GM23338 (cell line): ENCODE results near the gene MT1H. TPM values are rescaled to one million over a fixed set of nuclear protein-coding genes. Genes with fewer than 3 reads are reported as not detected.

Experiments
- ATAC-seq: fragments of 200-7000 bp; cut with Tn5 transposase; 3 replicates; pipeline ENCODE4 v1.9.1; 2020
- DNase-seq: peaks from one replicate; pipeline ENCODE4 v3.0.0-alpha.2; 2015; ENCODE audit warnings: low spot score
- H2AFZ ChIP-seq: fragments of 200-600 bp; sonication (generic); 2 replicates; pipeline ENCODE4 v1.8.0; 2016; ENCODE audit warnings: antibody characterized with exemption, mild to moderate bottlenecking, moderate library complexity
- H3F3A ChIP-seq: fragments of 200-600 bp; sonication (generic); replicated peaks from 2 replicates; pipeline ENCODE4 v1.8.0; 2017; ENCODE audit warnings: antibody characterized with exemption, mixed run types, low read depth
- H3K27ac ChIP-seq: fragments of 200-600 bp; sonication (generic); 2 replicates; pipeline ENCODE4 v1.6.1; 2016; ENCODE audit warnings: low read depth
- H3K27me3 ChIP-seq: fragments of 200-600 bp; sonication (generic); 2 replicates; pipeline ENCODE4 v1.8.0; 2016; ENCODE audit warnings: mild to moderate bottlenecking, mixed run types, moderate library complexity; ENCODE audit not compliant: insufficient read depth
- H3K36me3 ChIP-seq: fragments of 200-600 bp; sonication (generic); 2 replicates; pipeline ENCODE4 v1.8.0; 2016; ENCODE audit warnings: mild to moderate bottlenecking; ENCODE audit not compliant: insufficient read depth
- H3K4me1 ChIP-seq: fragments of 200-600 bp; sonication (generic); 2 replicates; pipeline ENCODE4 v1.8.0; 2016; ENCODE audit warnings: mild to moderate bottlenecking, moderate library complexity; ENCODE audit not compliant: insufficient read depth
- H3K4me2 ChIP-seq: fragments of 200-600 bp; sonication (generic); 2 replicates; pipeline ENCODE4 v1.7.1; 2017; ENCODE audit warnings: mixed run types
- H3K4me3 ChIP-seq: fragments of 200-600 bp; sonication (generic); 2 replicates; pipeline ENCODE4 v1.6.1; 2016; ENCODE audit warnings: mixed run types
- H3K79me2 ChIP-seq: fragments of 200-600 bp; sonication (generic); replicated peaks from 2 replicates; pipeline ENCODE4 v1.8.0; 2017; ENCODE audit warnings: mild to moderate bottlenecking; ENCODE audit not compliant: insufficient read depth
- H3K9me2 ChIP-seq: fragments of 200-600 bp; sonication (generic); 2 replicates; pipeline ENCODE4 v1.8.0; 2017; ENCODE audit not compliant: insufficient read depth
- H4K20me1 ChIP-seq: fragments of 200-600 bp; sonication (generic); replicated peaks from 2 replicates; pipeline ENCODE4 v1.8.0; 2017; ENCODE audit warnings: mild to moderate bottlenecking; ENCODE audit not compliant: insufficient read depth
- H3K27ac Mint-ChIP-seq: 2 replicates; pipeline ENCODE4 v1.8.0; 2020; ENCODE audit warnings: inconsistent platforms, mild to moderate bottlenecking, moderate library complexity, mixed read lengths
- H3K27me3 Mint-ChIP-seq: 3 replicates; pipeline ENCODE4 v1.8.0; 2022; ENCODE audit warnings: low read depth, mild to moderate bottlenecking, moderate library complexity, mixed read lengths, inconsistent platforms; ENCODE audit not compliant: insufficient read depth, poor library complexity
- H3K36me3 Mint-ChIP-seq: 3 replicates; pipeline ENCODE4 v1.8.0; 2021; ENCODE audit warnings: low read depth, mild to moderate bottlenecking, inconsistent platforms, moderate library complexity, mixed read lengths
- H3K4me1 Mint-ChIP-seq: 3 replicates; pipeline ENCODE4 v1.8.0; 2020; ENCODE audit warnings: mild to moderate bottlenecking, inconsistent platforms, mixed read lengths
- H3K4me3 Mint-ChIP-seq: 3 replicates; pipeline ENCODE4 v1.8.0; 2021; ENCODE audit warnings: moderate library complexity, mild to moderate bottlenecking, inconsistent platforms, mixed read lengths
- H3K9me3 Mint-ChIP-seq: 3 replicates; pipeline ENCODE4 v1.8.0; 2020; ENCODE audit warnings: moderate library complexity, mild to moderate bottlenecking, inconsistent platforms, mixed read lengths
- CREB1 ChIP-seq: fragments of 250-450 bp; sonication (Bioruptor Pico); IDR thresholded peaks from 2 replicates; pipeline ENCODE4 v1.5.0; 2020; ENCODE audit warnings: low read depth, mild to moderate bottlenecking, moderate library complexity
- EZH2 ChIP-seq: fragments of 200-600 bp; sonication (generic); IDR thresholded peaks from one replicate; pipeline ENCODE4 v1.8.0; 2017; ENCODE audit warnings: antibody characterized with exemption, mild to moderate bottlenecking, low read depth; ENCODE audit not compliant: unreplicated experiment
- EZH2phosphoT487 ChIP-seq: fragments of 200-600 bp; sonication (generic); IDR thresholded peaks from one replicate; pipeline ENCODE4 v1.8.1; 2018; ENCODE audit warnings: antibody characterized with exemption; ENCODE audit not compliant: unreplicated experiment
- JUNB ChIP-seq: IDR thresholded peaks from one replicate; pipeline ENCODE4 v1.6.1; 2016; ENCODE audit warnings: antibody characterized with exemption; ENCODE audit not compliant: unreplicated experiment
- NANOG ChIP-seq: IDR thresholded peaks from 2 replicates; pipeline ENCODE4 v1.6.1; 2016; ENCODE audit warnings: antibody characterized with exemption, borderline replicate concordance
- STAT1 ChIP-seq: IDR thresholded peaks from one replicate; pipeline ENCODE4 v1.6.1; 2016; ENCODE audit warnings: antibody characterized with exemption; ENCODE audit not compliant: unreplicated experiment
- ZNF114 ChIP-seq: fragments of 250-450 bp; sonication (Bioruptor Pico); IDR thresholded peaks from 2 replicates; pipeline ENCODE4 v1.5.0; 2020; ENCODE audit warnings: mild to moderate bottlenecking, moderate library complexity
- polyA plus RNA-seq: library from polyadenylated mRNA; unstranded; fragments of >200 nt; fragmentation: Nextera tagmentation; extraction: Ambion mirVana; gene quantifications from 2 replicates; pipeline ENCODE4 v1.2.1, GENCODE V29; 2016
- total RNA-seq: library from RNA; depleted of rRNA; stranded (reverse); fragments of >200 nt; shearing (Covaris generic); gene quantifications from 2 replicates; pipeline ENCODE4 v1.2.3, GENCODE V29; 2014
- TF ChIP-seq, protein P1 (sequence below): fragments of 250-450 bp; sonication (Bioruptor Pico); IDR thresholded peaks from 2 replicates; pipeline ENCODE4 v1.5.0; 2020; ENCODE audit warnings: mild to moderate bottlenecking, moderate library complexity

The MT1H gene
- total and polyA plus RNA-seq, 2 experiments from 2014 or later = 52.3 to 425 TPM

DNA sequence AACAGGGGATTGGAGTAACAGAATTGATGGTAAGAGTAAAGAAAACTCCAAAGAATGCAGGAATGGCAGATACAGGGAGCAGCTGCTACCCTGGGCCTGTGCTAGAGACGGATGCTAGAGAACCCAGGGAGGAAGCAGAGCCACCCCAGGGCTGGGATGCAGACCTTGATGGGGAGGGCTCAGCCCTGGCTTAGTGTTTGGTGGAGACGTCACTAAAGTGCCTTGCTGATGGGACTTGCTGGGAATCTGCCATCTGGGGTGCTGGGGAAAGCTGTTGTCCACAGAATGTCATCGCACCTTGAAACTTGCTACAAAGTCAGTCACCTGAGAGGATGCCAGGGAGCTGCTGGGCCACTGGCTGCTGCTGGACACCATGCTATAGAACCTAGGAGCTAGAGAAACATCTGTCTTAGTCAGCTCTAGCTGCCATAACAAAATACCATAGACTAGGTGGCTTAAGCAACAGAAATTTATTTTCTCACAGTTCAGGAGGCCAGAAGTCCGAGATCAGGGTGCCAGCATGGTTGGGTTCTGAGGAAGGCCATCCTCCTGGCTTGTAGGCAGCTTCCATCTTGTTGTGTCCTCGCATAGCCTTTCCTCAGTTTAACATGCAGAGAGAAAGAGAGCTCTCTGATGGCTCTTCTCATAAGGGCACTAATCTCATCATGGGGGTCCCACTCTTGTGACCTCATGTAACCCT is 28.0 kb downstream of the MT1H start (continued):
- TF ChIP-seq, protein P1, sequence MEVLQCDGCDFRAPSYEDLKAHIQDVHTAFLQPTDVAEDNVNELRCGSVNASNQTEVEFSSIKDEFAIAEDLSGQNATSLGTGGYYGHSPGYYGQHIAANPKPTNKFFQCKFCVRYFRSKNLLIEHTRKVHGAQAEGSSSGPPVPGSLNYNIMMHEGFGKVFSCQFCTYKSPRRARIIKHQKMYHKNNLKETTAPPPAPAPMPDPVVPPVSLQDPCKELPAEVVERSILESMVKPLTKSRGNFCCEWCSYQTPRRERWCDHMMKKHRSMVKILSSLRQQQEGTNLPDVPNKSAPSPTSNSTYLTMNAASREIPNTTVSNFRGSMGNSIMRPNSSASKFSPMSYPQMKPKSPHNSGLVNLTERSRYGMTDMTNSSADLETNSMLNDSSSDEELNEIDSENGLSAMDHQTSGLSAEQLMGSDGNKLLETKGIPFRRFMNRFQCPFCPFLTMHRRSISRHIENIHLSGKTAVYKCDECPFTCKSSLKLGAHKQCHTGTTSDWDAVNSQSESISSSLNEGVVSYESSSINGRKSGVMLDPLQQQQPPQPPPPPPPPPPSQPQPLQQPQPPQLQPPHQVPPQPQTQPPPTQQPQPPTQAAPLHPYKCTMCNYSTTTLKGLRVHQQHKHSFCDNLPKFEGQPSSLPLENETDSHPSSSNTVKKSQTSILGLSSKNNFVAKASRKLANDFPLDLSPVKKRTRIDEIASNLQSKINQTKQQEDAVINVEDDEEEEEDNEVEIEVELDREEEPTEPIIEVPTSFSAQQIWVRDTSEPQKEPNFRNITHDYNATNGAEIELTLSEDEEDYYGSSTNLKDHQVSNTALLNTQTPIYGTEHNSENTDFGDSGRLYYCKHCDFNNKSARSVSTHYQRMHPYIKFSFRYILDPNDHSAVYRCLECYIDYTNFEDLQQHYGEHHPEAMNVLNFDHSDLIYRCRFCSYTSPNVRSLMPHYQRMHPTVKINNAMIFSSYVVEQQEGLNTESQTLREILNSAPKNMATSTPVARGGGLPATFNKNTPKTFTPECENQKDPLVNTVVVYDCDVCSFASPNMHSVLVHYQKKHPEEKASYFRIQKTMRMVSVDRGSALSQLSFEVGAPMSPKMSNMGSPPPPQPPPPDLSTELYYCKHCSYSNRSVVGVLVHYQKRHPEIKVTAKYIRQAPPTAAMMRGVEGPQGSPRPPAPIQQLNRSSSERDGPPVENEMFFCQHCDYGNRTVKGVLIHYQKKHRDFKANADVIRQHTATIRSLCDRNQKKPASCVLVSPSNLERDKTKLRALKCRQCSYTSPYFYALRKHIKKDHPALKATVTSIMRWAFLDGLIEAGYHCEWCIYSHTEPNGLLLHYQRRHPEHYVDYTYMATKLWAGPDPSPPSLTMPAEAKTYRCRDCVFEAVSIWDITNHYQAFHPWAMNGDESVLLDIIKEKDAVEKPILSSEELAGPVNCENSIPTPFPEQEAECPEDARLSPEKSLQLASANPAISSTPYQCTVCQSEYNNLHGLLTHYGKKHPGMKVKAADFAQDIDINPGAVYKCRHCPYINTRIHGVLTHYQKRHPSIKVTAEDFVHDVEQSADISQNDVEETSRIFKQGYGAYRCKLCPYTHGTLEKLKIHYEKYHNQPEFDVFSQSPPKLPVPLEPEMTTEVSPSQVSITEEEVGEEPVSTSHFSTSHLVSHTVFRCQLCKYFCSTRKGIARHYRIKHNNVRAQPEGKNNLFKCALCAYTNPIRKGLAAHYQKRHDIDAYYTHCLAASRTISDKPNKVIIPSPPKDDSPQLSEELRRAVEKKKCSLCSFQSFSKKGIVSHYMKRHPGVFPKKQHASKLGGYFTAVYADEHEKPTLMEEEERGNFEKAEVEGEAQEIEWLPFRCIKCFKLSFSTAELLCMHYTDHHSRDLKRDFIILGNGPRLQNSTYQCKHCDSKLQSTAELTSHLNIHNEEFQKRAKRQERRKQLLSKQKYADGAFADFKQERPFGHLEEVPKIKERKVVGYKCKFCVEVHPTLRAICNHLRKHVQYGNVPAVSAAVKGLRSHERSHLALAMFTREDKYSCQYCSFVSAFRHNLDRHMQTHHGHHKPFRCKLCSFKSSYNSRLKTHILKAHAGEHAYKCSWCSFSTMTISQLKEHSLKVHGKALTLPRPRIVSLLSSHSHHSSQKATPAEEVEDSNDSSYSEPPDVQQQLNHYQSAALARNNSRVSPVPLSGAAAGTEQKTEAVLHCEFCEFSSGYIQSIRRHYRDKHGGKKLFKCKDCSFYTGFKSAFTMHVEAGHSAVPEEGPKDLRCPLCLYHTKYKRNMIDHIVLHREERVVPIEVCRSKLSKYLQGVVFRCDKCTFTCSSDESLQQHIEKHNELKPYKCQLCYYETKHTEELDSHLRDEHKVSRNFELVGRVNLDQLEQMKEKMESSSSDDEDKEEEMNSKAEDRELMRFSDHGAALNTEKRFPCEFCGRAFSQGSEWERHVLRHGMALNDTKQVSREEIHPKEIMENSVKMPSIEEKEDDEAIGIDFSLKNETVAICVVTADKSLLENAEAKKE (CRISPR knock-in tag) = no peak
- no peak for TF ChIP-seq NANOG
- no peak for TF ChIP-seq EZH2phosphoT487
- no peak for TF ChIP-seq STAT1

DNA sequence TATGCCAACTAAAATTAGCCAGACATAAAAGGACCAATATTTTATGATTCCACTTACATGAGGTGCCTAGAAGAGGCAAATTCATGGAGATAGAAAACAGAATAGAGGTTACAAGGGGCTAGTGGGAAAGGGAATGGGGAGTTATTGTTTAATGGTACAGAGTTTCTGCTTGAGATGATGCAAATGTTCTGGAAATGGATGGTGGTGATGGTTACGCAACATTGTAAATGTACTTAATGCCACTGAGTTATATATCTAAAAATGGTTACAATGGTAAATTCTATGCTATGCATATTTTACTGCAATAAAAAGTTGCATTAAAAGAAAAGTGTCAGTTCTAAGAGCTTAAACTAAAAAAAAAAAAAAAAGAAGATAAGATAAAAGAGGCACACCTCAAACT is 30.6 kb downstream of the MT1H start:
- no peak for ATAC-seq
- H2AFZ ChIP-seq = no peak overlapping the region
- H3F3A ChIP-seq = 0 out of 2 replicates have a peak, but pooled peaks cover 4% of the 10 kb centered on the region
- H3K27ac ChIP-seq = no peak overlapping the region
- Mint-ChIP-seq H3K4me1 (peaks cover 11% of the 10 kb centered on the region), H3K4me3 (no peak overlapping the region), H3K36me3 (0 out of 3 replicates have a peak, but pooled peaks cover 3% of the 10 kb centered on the region), H3K9me3 (peaks cover 17% of the 10 kb centered on the region), H3K27me3 (peaks cover 9% of the 10 kb centered on the region), H3K27ac (no peak overlapping the region; the same call in 1 of the 2 replicates)
- H3K4me3 ChIP-seq = no peak overlapping the region
- no peaks in the 10 kb centered on the region for H3K9me2 ChIP-seq
- H3K36me3 ChIP-seq = no peaks in the 10 kb centered on the region
- peaks cover 7% of the 10 kb centered on the region; the same call in 1 of the 2 replicates for H3K4me1 ChIP-seq
- no peaks in the 10 kb centered on the region for H3K27me3 ChIP-seq
- DNase-seq = no peak
- no peak overlapping the region for H3K4me2 ChIP-seq
- H4K20me1 ChIP-seq = no peaks in the 10 kb centered on the region
- no peaks in the 10 kb centered on the region for H3K79me2 ChIP-seq
- TF ChIP-seq, protein P1 (CRISPR knock-in tag) = no peak
- no peak for TF ChIP-seq ZNF114
- TF ChIP-seq JUNB = no peak
- TF ChIP-seq EZH2phosphoT487 = no peak
- TF ChIP-seq EZH2 = no peak
- TF ChIP-seq CREB1 = no peak
